HUES64 (cell line): ENCODE measurements around the gene OR5T3. TPM values are rescaled to one million over a fixed set of nuclear protein-coding genes. Genes with fewer than 3 reads are reported as not detected.
"Not testable (repeated sequence)": the region's sequence is repeated elsewhere in the genome, so short reads cannot be mapped to it uniquely, and the experiment has no call there.

Experiments
- H3K27ac ChIP-seq: 2 replicates; pipeline ENCODE4 v1.7.0; 2013; ENCODE audit warnings: low read depth, low read length, inconsistent platforms
- H3K27me3 ChIP-seq: 2 replicates; pipeline ENCODE4 v1.6.1; 2013; ENCODE audit warnings: mild to moderate bottlenecking, low read length; ENCODE audit not compliant: insufficient read depth
- H3K36me3 ChIP-seq: 2 replicates; pipeline ENCODE4 v1.6.1; 2013; ENCODE audit warnings: mild to moderate bottlenecking, low read length; ENCODE audit not compliant: insufficient read depth
- H3K4me1 ChIP-seq: 2 replicates; pipeline ENCODE4 v1.6.1; 2013; ENCODE audit warnings: mild to moderate bottlenecking, low read length, moderate library complexity; ENCODE audit not compliant: insufficient read depth
- H3K4me3 ChIP-seq: 2 replicates; pipeline ENCODE4 v1.5.1; 2013; ENCODE audit warnings: mild to moderate bottlenecking, low read length, moderate library complexity
- H3K9ac ChIP-seq: 2 replicates; pipeline ENCODE4 v1.6.1; 2013; ENCODE audit warnings: mild to moderate bottlenecking, low read depth, low read length
- H3K9me3 ChIP-seq: 2 replicates; pipeline ENCODE4 v1.6.1; 2013; ENCODE audit warnings: low read depth, low read length; ENCODE audit not compliant: insufficient read depth
- WGBS: fragments of 150-250, 120-280 bp; methylation state at CpG from one replicate; pipeline ENCODE4 v1.1.7; 2013; ENCODE audit warnings: missing lambda C conversion rate; 5-methylcytosine and 5-hydroxymethylcytosine counted together
- polyA plus RNA-seq, 2 experiments: library from polyadenylated mRNA; stranded (reverse); fragments of 50-300 nt; gene quantifications; one replicate each; pipeline ENCODE4 v1.2.3, GENCODE V29; 2013

Gene OR5T3
- polyA plus RNA-seq (2013, experiment 1 of 2), result not detected
- not detected for polyA plus RNA-seq (2013, experiment 2 of 2)

GRCh38 chr11:56251954-56252353, at the start of gene OR5T3:
Gene OR5T3 (plus strand): TSS chr11:56252254. CDS start chr11:56252254, 0 bp downstream.
- no peak within 1 kb of the TSS for H3K27ac ChIP-seq
- H3K36me3 ChIP-seq, result no peaks in the 10 kb centered on the region
- H3K9me3 ChIP-seq, result no peaks in the 10 kb centered on the region
- no peaks in the 10 kb centered on the region for H3K4me1 ChIP-seq
- no peaks in the 10 kb centered on the region for H3K27me3 ChIP-seq
- H3K4me3 ChIP-seq, result no peak within 1 kb of the TSS
- no peak within 1 kb of the TSS for H3K9ac ChIP-seq

GRCh38 chr11:56207790-56208189, 44.3 kb upstream of the OR5T3 start:
- 0 out of 2 replicates have a peak, but pooled peaks cover 3% of the 10 kb centered on the region for H3K9me3 ChIP-seq
- WGBS, result 100% methylated on average over 1 of the region's 1 CpG
- no peak overlapping the region for H3K4me3 ChIP-seq
- no peak overlapping the region for H3K27ac ChIP-seq
- no peaks in the 10 kb centered on the region for H3K27me3 ChIP-seq
- no peaks in the 10 kb centered on the region for H3K4me1 ChIP-seq
- no peak overlapping the region for H3K9ac ChIP-seq
- no peaks in the 10 kb centered on the region for H3K36me3 ChIP-seq

- Histone ChIP-seq H3K9ac (no peak overlapping the region), H3K27me3 (no peaks in the 10 kb centered on the region), H3K27ac (no peak overlapping the region), H3K36me3 (no peaks in the 10 kb centered on the region), H3K4me1 (no peaks in the 10 kb centered on the region), H3K9me3 (peaks cover 13% of the 10 kb centered on the region), H3K4me3 (no peak overlapping the region)
- 83% methylated on average over 1 of the region's 2 CpGs for WGBS
Observed at GRCh38 chr11:56214537-56214936, 37.5 kb upstream of the OR5T3 start.

- 77% methylated on average over 5 of the region's 5 CpGs for WGBS
- H3K36me3 ChIP-seq, H3K9ac ChIP-seq, H3K27me3 ChIP-seq, H3K27ac ChIP-seq, H3K4me1 ChIP-seq, H3K4me3 ChIP-seq: not testable (repeated sequence)
- H3K9me3 ChIP-seq, result peaks cover 17% of the 10 kb centered on the region
Observed at GRCh38 chr11:56219735-56220134, 32.3 kb upstream of the OR5T3 start.

- Histone ChIP-seq H3K27ac (no peak within 1 kb of the TSS), H3K4me1 (no peaks in the 10 kb centered on the region), H3K36me3 (no peaks in the 10 kb centered on the region), H3K9ac (no peak within 1 kb of the TSS), H3K9me3 (no peaks in the 10 kb centered on the region), H3K4me3 (no peak within 1 kb of the TSS), H3K27me3 (no peaks in the 10 kb centered on the region)
- WGBS, result no CpG with 5 or more reads among the region's 1 CpG
Observed at GRCh38 chr11:56234155-56234554, 17.9 kb upstream of the OR5T3 start, which contains the start of gene OR5T2. Gene OR5T2 (minus strand): TSS chr11:56234255. CDS start chr11:56233062, 1,193 bp downstream.

- Histone ChIP-seq H3K27me3 (no peaks in the 10 kb centered on the region), H3K9ac (no peak overlapping the region), H3K27ac (no peak overlapping the region), H3K4me1 (0 out of 2 replicates have a peak, but pooled peaks cover 3% of the 10 kb centered on the region), H3K36me3 (no peaks in the 10 kb centered on the region), H3K9me3 (0 out of 2 replicates have a peak, but pooled peaks cover 3% of the 10 kb centered on the region), H3K4me3 (no peak overlapping the region)
- 74% methylated on average over 3 of the region's 3 CpGs for WGBS
Observed at GRCh38 chr11:56271092-56271491, 19.0 kb downstream of the OR5T3 start.

- Histone ChIP-seq H3K9me3 (no peaks in the 10 kb centered on the region), H3K9ac (no peak within 1 kb of the TSS), H3K36me3 (no peaks in the 10 kb centered on the region)
Observed at GRCh38 chr11:56273854-56274253, 21.8 kb downstream of the OR5T3 start, which contains the start of gene OR5T1. Gene OR5T1 (plus strand): TSS chr11:56274154. CDS start chr11:56275639, 1,485 bp downstream.

GRCh38 chr11:56292154-56292553, 40.1 kb downstream of the OR5T3 start, which contains the start of gene OR8H1:
Gene OR8H1 (minus strand): TSS chr11:56292254. CDS start chr11:56291062, 1,192 bp downstream.
- Histone ChIP-seq H3K4me3 (no peak within 1 kb of the TSS), H3K9me3 (no peaks in the 10 kb centered on the region), H3K27ac (no peak within 1 kb of the TSS), H3K36me3 (no peaks in the 10 kb centered on the region), H3K4me1 (peaks cover 13% of the 10 kb centered on the region), H3K9ac (no peak within 1 kb of the TSS), H3K27me3 (no peaks in the 10 kb centered on the region)
- 83% methylated on average over 1 of the region's 2 CpGs for WGBS

More at GRCh38 chr11:56273854-56274253, 21.8 kb downstream of the OR5T3 start, which contains the start of gene OR5T1:
- Histone ChIP-seq H3K4me1 (0 out of 2 replicates have a peak, but pooled peaks cover 3% of the 10 kb centered on the region), H3K4me3 (no peak within 1 kb of the TSS), H3K27ac (no peak within 1 kb of the TSS), H3K27me3 (no peaks in the 10 kb centered on the region)

- Histone ChIP-seq H3K36me3 (no peaks in the 10 kb centered on the region), H3K27me3 (no peaks in the 10 kb centered on the region), H3K4me1 (no peaks in the 10 kb centered on the region), H3K4me3 (no peak overlapping the region), H3K9ac (no peak overlapping the region), H3K27ac (no peak overlapping the region), H3K9me3 (no peaks in the 10 kb centered on the region)
- WGBS, result 95% methylated on average over 4 of the region's 4 CpGs
Observed at GRCh38 chr11:56296898-56297297, 44.8 kb downstream of the OR5T3 start.
